Esophagus squamous epithelium (tissue), 4 donors: ENCODE data around the gene PLXDC2.

Experiments
- CTCF ChIP-seq, 6 experiments: fragments of 450-650 bp in 4 of 6; fragments of 200-600 bp in 2 of 6; sonication (generic) in 2 of 6; IDR thresholded peaks; one replicate each; pipeline ENCODE4 v1.5.1; 2016 to 2019; ENCODE audit warnings: antibody characterized with exemption in 6 of 6, mild to moderate bottlenecking in 4 of 6, moderate library complexity in 4 of 6
- POLR2A ChIP-seq, 4 donors: fragments of 450-650 bp; IDR thresholded peaks; one replicate each; pipeline ENCODE4 v1.6.1; 2017; ENCODE audit warnings: antibody characterized with exemption in 4 of 4, mild to moderate bottlenecking in 4 of 4, moderate library complexity in 3 of 4

GRCh38 chr10:19825700-19826099 is 9.5 kb downstream of the PLXDC2 start:
- TF ChIP-seq CTCF (IDR thresholded peaks at IDR 0.05), result no peak
- TF ChIP-seq POLR2A (IDR thresholded peaks at IDR 0.05), result no peak
